ENCODE data around the gene SHLD2.
"Not testable (repeated sequence)": the region's sequence is repeated elsewhere in the genome, so short reads cannot be mapped to it uniquely, and the experiment has no call there.

The SHLD2 gene

DNA sequence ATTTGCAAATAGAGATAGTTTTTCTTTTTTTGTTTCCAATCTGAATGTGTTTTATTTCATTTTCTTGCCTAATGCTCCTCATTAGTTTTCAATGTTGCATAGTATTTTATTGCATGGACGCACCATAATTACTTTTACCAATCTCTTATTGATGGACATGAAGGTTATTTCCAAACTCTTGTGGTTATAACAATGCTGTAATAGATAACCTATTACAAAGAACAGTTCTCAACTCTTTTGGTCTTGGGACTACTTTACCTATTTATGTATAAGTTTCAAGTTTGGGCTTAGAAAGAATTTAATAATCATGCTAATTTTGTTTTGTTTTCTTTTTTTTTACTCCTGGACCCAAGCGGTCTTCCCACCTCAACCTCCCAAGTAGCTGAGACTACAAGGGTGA, 7.0 kb downstream of the SHLD2 start:
- no peak overlapping the region for H3K4me2 ChIP-seq (ENCODE audit: insufficient read depth, low read length, poor library complexity, severe bottlenecking)
- no peak overlapping the region for H3K4ac ChIP-seq (ENCODE audit: low read length)
- no peak overlapping the region for H2BK120ac ChIP-seq (ENCODE audit: low read depth, low read length)
- H3K27me3 ChIP-seq (ENCODE audit: control insufficient read depth in 3 of 3, insufficient read depth in 3 of 3, low read depth in 1 of 3, low read length in 3 of 3), result no peaks in the 10 kb centered on the region
- no peaks in the 10 kb centered on the region for H3K79me1 ChIP-seq (ENCODE audit: low read depth, low read length)
- no peak overlapping the region for H2AFZ ChIP-seq (ENCODE audit: low read length)
- H3K23ac ChIP-seq (ENCODE audit: low read depth, low read length, poor library complexity), result no peak overlapping the region
- no peak for DNase-seq (ENCODE audit: low spot score)
- no peak overlapping the region for H2BK5ac ChIP-seq (ENCODE audit: low read length)
- no peaks in the 10 kb centered on the region for H3K4me1 ChIP-seq (ENCODE audit: control insufficient read depth in 2 of 2, insufficient read depth in 1 of 2, low read depth in 1 of 2, low read length in 2 of 2)
- H3K9me3 ChIP-seq (replicated peaks in 1 of 2; ENCODE audit: control insufficient read depth in 2 of 2, insufficient read depth in 1 of 2, low read depth in 1 of 2, low read length in 2 of 2), result peaks cover 0 to 7% of the 10 kb centered on the region in 2 donors
- H3K9ac ChIP-seq (ENCODE audit: low read depth, low read length, poor library complexity), result no peak overlapping the region
- H3K14ac ChIP-seq (ENCODE audit: low read length), result no peak overlapping the region
- no peak overlapping the region for H2AK5ac ChIP-seq (ENCODE audit: low read depth, low read length)
- H2BK15ac ChIP-seq (ENCODE audit: low read length), result no peak overlapping the region
- H3K27ac ChIP-seq (replicated peaks; ENCODE audit: low read length), result no peak overlapping the region
- WGBS, 2 donors (ENCODE audit: extremely low coverage in 2 of 2, insufficient read length in 2 of 2, insufficient replicate concordance in 1 of 2), result no CpG with 5 or more reads among the region's 2 CpGs
- no peak overlapping the region for H3K18ac ChIP-seq (ENCODE audit: low read length)
- H3K4me3 ChIP-seq (ENCODE audit: low read length in 2 of 2), result no peak overlapping the region
- H4K8ac ChIP-seq (ENCODE audit: low read depth, low read length), result no peak overlapping the region
- peaks cover 0 to 83% of the 10 kb centered on the region in 2 donors for H3K36me3 ChIP-seq (replicated peaks in 1 of 2; ENCODE audit: control insufficient read depth in 2 of 2, insufficient read depth in 2 of 2, low read length in 2 of 2)
- H4K91ac ChIP-seq (ENCODE audit: low read depth, low read length, poor library complexity), result no peak overlapping the region
- H2BK12ac ChIP-seq (ENCODE audit: low read length), result no peak overlapping the region

DNA sequence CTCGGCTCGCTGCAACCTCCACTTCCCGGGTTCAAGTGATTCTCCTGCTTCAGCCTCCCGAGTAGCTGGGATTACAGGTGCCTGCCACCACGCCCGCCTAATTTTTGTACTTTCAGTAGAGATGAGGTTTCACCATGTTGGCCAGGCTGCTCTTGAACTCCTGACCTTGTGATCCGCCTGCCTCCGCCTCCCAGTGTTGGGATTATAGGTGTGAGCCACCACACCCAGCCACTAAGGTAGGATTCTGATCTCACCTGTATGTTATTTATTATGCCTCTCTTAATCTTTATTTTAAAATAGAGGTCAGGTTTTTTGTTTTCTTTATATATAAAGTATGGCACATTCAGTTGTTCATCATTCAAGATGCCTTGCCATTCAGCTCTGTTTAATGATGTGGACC, 9.7 kb downstream of the SHLD2 start:
- H3K4ac ChIP-seq (ENCODE audit: low read length); H3K23ac ChIP-seq (ENCODE audit: low read depth, low read length, poor library complexity); H3K14ac ChIP-seq (ENCODE audit: low read length); H4K8ac ChIP-seq (ENCODE audit: low read depth, low read length); H2BK120ac ChIP-seq (ENCODE audit: low read depth, low read length); H2AFZ ChIP-seq (ENCODE audit: low read length); H3K27me3 ChIP-seq (ENCODE audit: control insufficient read depth in 3 of 3, insufficient read depth in 3 of 3, low read depth in 1 of 3, low read length in 3 of 3); H3K27ac ChIP-seq (replicated peaks; ENCODE audit: low read length); H2BK5ac ChIP-seq (ENCODE audit: low read length); H3K18ac ChIP-seq (ENCODE audit: low read length); H3K79me1 ChIP-seq (ENCODE audit: low read depth, low read length); H3K4me3 ChIP-seq (ENCODE audit: low read length in 2 of 2); H3K9me3 ChIP-seq (replicated peaks in 1 of 2; ENCODE audit: control insufficient read depth in 2 of 2, insufficient read depth in 1 of 2, low read depth in 1 of 2, low read length in 2 of 2); H3K9ac ChIP-seq (ENCODE audit: low read depth, low read length, poor library complexity); H4K91ac ChIP-seq (ENCODE audit: low read depth, low read length, poor library complexity); H3K4me1 ChIP-seq (ENCODE audit: control insufficient read depth in 2 of 2, insufficient read depth in 1 of 2, low read depth in 1 of 2, low read length in 2 of 2); H3K4me2 ChIP-seq (ENCODE audit: insufficient read depth, low read length, poor library complexity, severe bottlenecking); DNase-seq (ENCODE audit: low spot score); H2BK12ac ChIP-seq (ENCODE audit: low read length); H2BK15ac ChIP-seq (ENCODE audit: low read length); H2AK5ac ChIP-seq (ENCODE audit: low read depth, low read length): not testable (repeated sequence)
- no CpG with 5 or more reads among the region's 8 CpGs for WGBS, 2 donors (ENCODE audit: extremely low coverage in 2 of 2, insufficient read length in 2 of 2, insufficient replicate concordance in 1 of 2)
- peaks cover 3 to 79% of the 10 kb centered on the region in 2 donors for H3K36me3 ChIP-seq (replicated peaks in 1 of 2; ENCODE audit: control insufficient read depth in 2 of 2, insufficient read depth in 2 of 2, low read length in 2 of 2)

DNA sequence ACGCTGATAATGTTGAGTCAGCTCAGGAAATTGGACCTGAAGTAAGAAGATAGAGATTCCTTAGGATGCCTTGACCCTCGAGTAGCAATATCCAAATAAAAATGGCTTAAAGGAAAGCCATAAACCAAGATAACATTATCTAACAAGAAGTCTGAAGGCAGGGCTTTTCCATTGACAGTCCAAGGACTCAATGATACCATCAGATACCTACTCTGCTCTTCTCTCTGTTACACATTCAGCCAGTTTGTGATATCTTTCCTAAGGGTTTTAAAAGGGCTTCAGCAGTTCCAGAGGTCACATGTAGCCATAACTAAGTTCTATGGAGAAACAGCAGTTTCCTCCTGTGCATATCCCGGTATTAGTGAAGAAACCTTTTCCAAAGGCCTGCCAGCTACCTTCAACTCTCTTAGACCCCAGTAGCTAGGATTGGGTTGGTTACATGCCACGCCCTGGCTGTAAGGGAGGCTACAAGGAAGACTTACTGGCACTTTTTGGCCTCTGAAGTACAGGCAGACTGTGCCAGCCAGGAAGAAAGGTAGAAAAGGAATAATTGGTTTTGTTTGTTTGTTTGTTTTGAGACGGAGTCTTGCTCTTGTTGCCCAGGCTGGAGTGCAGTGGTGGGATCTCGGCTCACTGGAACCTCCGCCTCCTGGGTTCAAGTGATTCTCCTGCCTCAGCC, 10.6 kb downstream of the SHLD2 start:
- Histone ChIP-seq H2BK120ac (ENCODE audit: low read depth, low read length) (no peak overlapping the region), H3K9me3 (replicated peaks in 1 of 2; ENCODE audit: control insufficient read depth in 2 of 2, insufficient read depth in 1 of 2, low read depth in 1 of 2, low read length in 2 of 2) (no peaks in the 10 kb centered on the region), H3K79me1 (ENCODE audit: low read depth, low read length) (peaks cover 3% of the 10 kb centered on the region), H2BK5ac (ENCODE audit: low read length) (no peak overlapping the region), H3K36me3 (replicated peaks in 1 of 2; ENCODE audit: control insufficient read depth in 2 of 2, insufficient read depth in 2 of 2, low read length in 2 of 2) (peaks cover 3 to 72% of the 10 kb centered on the region in 2 donors), H3K4me1 (ENCODE audit: control insufficient read depth in 2 of 2, insufficient read depth in 1 of 2, low read depth in 1 of 2, low read length in 2 of 2) (no peaks in the 10 kb centered on the region), H2BK15ac (ENCODE audit: low read length) (no peak overlapping the region), H3K4ac (ENCODE audit: low read length) (no peak overlapping the region), H3K4me3 (ENCODE audit: low read length in 2 of 2) (no peak overlapping the region), H2BK12ac (ENCODE audit: low read length) (no peak overlapping the region), H3K27me3 (ENCODE audit: control insufficient read depth in 3 of 3, insufficient read depth in 3 of 3, low read depth in 1 of 3, low read length in 3 of 3) (no peaks in the 10 kb centered on the region), H3K9ac (ENCODE audit: low read depth, low read length, poor library complexity) (no peak overlapping the region), H3K27ac (replicated peaks; ENCODE audit: low read length) (no peak overlapping the region), H3K23ac (ENCODE audit: low read depth, low read length, poor library complexity) (no peak overlapping the region), H4K91ac (ENCODE audit: low read depth, low read length, poor library complexity) (no peak overlapping the region), H3K14ac (ENCODE audit: low read length) (no peak overlapping the region), H3K18ac (ENCODE audit: low read length) (no peak overlapping the region), H2AFZ (ENCODE audit: low read length) (no peak overlapping the region), H3K4me2 (ENCODE audit: insufficient read depth, low read length, poor library complexity, severe bottlenecking) (no peak overlapping the region), H2AK5ac (ENCODE audit: low read depth, low read length) (no peak overlapping the region), H4K8ac (ENCODE audit: low read depth, low read length) (no peak overlapping the region)
- no CpG with 5 or more reads among the region's 7 CpGs for WGBS, 2 donors (ENCODE audit: extremely low coverage in 2 of 2, insufficient read length in 2 of 2, insufficient replicate concordance in 1 of 2)
- DNase-seq (ENCODE audit: low spot score), result no peak

DNA sequence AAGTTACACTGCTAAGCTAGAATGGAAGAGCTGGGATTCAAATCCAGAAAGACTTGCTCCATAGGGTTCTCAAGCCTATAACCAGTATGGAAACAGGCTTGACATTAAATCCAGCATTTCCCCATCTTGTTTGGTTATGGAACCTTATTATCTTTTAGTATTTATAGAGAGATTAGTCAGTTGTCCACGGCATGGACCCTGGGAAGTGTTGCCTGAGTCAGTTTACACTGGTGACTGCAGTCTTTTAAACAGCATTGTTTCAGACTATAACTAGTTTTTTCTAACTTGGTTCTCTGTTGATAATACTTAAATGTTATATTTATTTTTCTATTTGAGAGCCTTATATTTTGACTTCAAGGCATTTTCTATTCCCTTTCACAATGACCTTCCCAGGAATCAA, 23.1 kb downstream of the SHLD2 start:
- not testable (repeated sequence) for H2BK5ac ChIP-seq (ENCODE audit: low read length); H3K9ac ChIP-seq (ENCODE audit: low read depth, low read length, poor library complexity); H2AK5ac ChIP-seq (ENCODE audit: low read depth, low read length); H2BK120ac ChIP-seq (ENCODE audit: low read depth, low read length); H3K36me3 ChIP-seq (replicated peaks in 1 of 2; ENCODE audit: control insufficient read depth in 2 of 2, insufficient read depth in 2 of 2, low read length in 2 of 2); H3K9me3 ChIP-seq (replicated peaks in 1 of 2; ENCODE audit: control insufficient read depth in 2 of 2, insufficient read depth in 1 of 2, low read depth in 1 of 2, low read length in 2 of 2); H3K27me3 ChIP-seq (ENCODE audit: control insufficient read depth in 3 of 3, insufficient read depth in 3 of 3, low read depth in 1 of 3, low read length in 3 of 3); H2BK15ac ChIP-seq (ENCODE audit: low read length); H3K23ac ChIP-seq (ENCODE audit: low read depth, low read length, poor library complexity); H3K4me2 ChIP-seq (ENCODE audit: insufficient read depth, low read length, poor library complexity, severe bottlenecking); H3K14ac ChIP-seq (ENCODE audit: low read length); H2AFZ ChIP-seq (ENCODE audit: low read length); H3K27ac ChIP-seq (replicated peaks; ENCODE audit: low read length); DNase-seq (ENCODE audit: low spot score); H3K4me3 ChIP-seq (ENCODE audit: low read length in 2 of 2); H3K4me1 ChIP-seq (ENCODE audit: control insufficient read depth in 2 of 2, insufficient read depth in 1 of 2, low read depth in 1 of 2, low read length in 2 of 2); H2BK12ac ChIP-seq (ENCODE audit: low read length); H4K91ac ChIP-seq (ENCODE audit: low read depth, low read length, poor library complexity); H3K4ac ChIP-seq (ENCODE audit: low read length); H3K18ac ChIP-seq (ENCODE audit: low read length); H4K8ac ChIP-seq (ENCODE audit: low read depth, low read length); H3K79me1 ChIP-seq (ENCODE audit: low read depth, low read length)
- WGBS, 2 donors (ENCODE audit: extremely low coverage in 2 of 2, insufficient read length in 2 of 2, insufficient replicate concordance in 1 of 2), result no CpG with 5 or more reads among the region's 1 CpG

Measured in neuronal stem cell (in vitro differentiated cells).